Mesothelial cell of epicardium (in vitro differentiated cells): ENCODE results near the gene GMPPB. TPM values are rescaled to one million over a fixed set of nuclear protein-coding genes. Genes with fewer than 3 reads are reported as not detected.
A peak's percentile ranks its signal among the peaks of the same experiment; 100 is the strongest.

Experiments used
- DNase-seq, 2 experiments: peaks; one replicate each; pipeline ENCODE4 v3.0.0; 2021; ENCODE audit warnings: low spot score in 2 of 2; ENCODE audit not compliant: unreplicated experiment in 2 of 2
- H3K27ac Mint-ChIP-seq: 2 replicates; pipeline ENCODE4 v1.8.0; 2021; ENCODE audit warnings: mixed read lengths
- H3K27me3 Mint-ChIP-seq: 2 replicates; pipeline ENCODE4 v1.8.0; 2021; ENCODE audit warnings: low read depth, mixed read lengths
- H3K36me3 Mint-ChIP-seq: 2 replicates; pipeline ENCODE4 v1.8.0; 2021; ENCODE audit warnings: mixed read lengths
- H3K4me1 Mint-ChIP-seq: 2 replicates; pipeline ENCODE4 v1.8.0; 2021; ENCODE audit warnings: mixed read lengths
- H3K4me3 Mint-ChIP-seq: 2 replicates; pipeline ENCODE4 v1.8.0; 2021; ENCODE audit warnings: mild to moderate bottlenecking, moderate library complexity, mixed read lengths
- H3K9me3 Mint-ChIP-seq: 2 replicates; pipeline ENCODE4 v1.8.0; 2021; ENCODE audit warnings: mixed read lengths
- total RNA-seq: library from RNA; stranded (reverse); gene quantifications from 3 replicates; pipeline ENCODE4 v1.2.1, GENCODE V29; 2021
- TF ChIP-seq, protein P1 (sequence below): fragments of 200-600 bp; sonication (generic); IDR thresholded peaks from one replicate; pipeline ENCODE4 v1.5.0; 2021; ENCODE audit warnings: antibody characterized with exemption; ENCODE audit not compliant: unreplicated experiment

GMPPB gene
- 32.3 to 33.9 TPM (median 32.7 TPM) in 3 replicates for total RNA-seq

GRCh38 chr3:49723628-49724551 is at the start of gene GMPPB:
TSS of gene GMPPB (minus strand) at chr3:49723951. CDS start at chr3:49723726, 225 bp downstream.
- peak; percentile 89 to 92 for DNase-seq
- Mint-ChIP-seq H3K27ac (peak within 1 kb of the TSS; percentile 100), H3K4me1 (peaks cover 21% of the 10 kb centered on the region), H3K9me3 (no peaks in the 10 kb centered on the region), H3K27me3 (no peaks in the 10 kb centered on the region), H3K36me3 (no peaks in the 10 kb centered on the region), H3K4me3 (peak within 1 kb of the TSS; percentile 95)
- TF ChIP-seq, protein P1, sequence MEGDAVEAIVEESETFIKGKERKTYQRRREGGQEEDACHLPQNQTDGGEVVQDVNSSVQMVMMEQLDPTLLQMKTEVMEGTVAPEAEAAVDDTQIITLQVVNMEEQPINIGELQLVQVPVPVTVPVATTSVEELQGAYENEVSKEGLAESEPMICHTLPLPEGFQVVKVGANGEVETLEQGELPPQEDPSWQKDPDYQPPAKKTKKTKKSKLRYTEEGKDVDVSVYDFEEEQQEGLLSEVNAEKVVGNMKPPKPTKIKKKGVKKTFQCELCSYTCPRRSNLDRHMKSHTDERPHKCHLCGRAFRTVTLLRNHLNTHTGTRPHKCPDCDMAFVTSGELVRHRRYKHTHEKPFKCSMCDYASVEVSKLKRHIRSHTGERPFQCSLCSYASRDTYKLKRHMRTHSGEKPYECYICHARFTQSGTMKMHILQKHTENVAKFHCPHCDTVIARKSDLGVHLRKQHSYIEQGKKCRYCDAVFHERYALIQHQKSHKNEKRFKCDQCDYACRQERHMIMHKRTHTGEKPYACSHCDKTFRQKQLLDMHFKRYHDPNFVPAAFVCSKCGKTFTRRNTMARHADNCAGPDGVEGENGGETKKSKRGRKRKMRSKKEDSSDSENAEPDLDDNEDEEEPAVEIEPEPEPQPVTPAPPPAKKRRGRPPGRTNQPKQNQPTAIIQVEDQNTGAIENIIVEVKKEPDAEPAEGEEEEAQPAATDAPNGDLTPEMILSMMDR = no peak

DNA sequence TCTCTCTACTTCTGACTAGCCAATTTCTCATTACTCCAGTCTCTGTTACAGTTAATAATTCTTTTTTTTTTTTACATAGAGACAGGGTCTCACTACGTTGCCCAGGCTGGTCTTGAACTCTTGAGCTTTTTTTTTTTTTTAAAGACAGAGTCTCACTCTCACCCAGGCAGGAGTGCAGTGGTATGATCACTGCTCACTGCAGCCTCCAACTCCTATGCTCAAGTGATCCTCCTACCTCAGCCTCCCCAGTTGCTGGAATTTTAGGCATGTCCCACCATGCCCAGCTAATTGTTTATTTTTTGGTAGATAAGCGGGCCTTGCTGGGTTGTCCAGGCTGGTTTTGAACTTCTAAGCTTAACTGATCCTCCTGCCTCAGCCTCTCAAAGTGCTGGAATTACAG is 49.0 kb upstream of the GMPPB start:
- Mint-ChIP-seq H3K9me3 (no peaks in the 10 kb centered on the region), H3K36me3 (peaks cover 7% of the 10 kb centered on the region), H3K4me1 (no peaks in the 10 kb centered on the region), H3K27ac (no peak overlapping the region), H3K27me3 (no peaks in the 10 kb centered on the region), H3K4me3 (no peak overlapping the region)
- TF ChIP-seq, protein P1 = no peak
- DNase-seq = no peak

- DNase-seq = no peak
- TF ChIP-seq, protein P1 = no peak
- H3K27ac Mint-ChIP-seq = peak overlapping the region; percentile 43
- H3K36me3 Mint-ChIP-seq = peaks cover 4% of the 10 kb centered on the region
- no peak overlapping the region for H3K4me3 Mint-ChIP-seq
- no peaks in the 10 kb centered on the region for H3K4me1 Mint-ChIP-seq
- no peaks in the 10 kb centered on the region for H3K9me3 Mint-ChIP-seq
- no peaks in the 10 kb centered on the region for H3K27me3 Mint-ChIP-seq
Observed at GRCh38 chr3:49771340-49771938, 47.7 kb upstream of the GMPPB start.

DNA sequence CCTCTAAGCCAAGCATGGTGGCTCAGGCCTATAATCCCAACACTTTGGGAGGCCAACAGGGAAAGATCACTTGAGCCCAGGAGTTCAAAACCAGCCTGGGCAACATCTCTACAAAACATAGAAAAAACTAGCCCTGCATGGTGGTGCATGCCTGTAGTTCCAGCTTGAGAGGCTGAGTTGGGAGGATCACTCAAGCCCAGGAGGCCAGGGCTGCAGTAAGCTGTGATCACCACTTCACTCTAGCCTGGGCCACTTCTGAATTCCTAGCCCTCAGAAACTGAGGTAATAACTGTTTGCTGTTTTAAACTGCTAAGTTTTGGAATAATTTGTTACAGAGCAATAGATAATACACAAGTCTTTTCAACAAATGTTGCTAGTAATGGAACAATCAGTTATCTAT is 46.2 kb upstream of the GMPPB start:
- TF ChIP-seq, protein P1 = no peak
- Mint-ChIP-seq H3K4me3 (no peak overlapping the region), H3K4me1 (no peaks in the 10 kb centered on the region), H3K27me3 (no peaks in the 10 kb centered on the region), H3K9me3 (peaks cover 1% of the 10 kb centered on the region), H3K36me3 (peaks cover 8% of the 10 kb centered on the region), H3K27ac (peak overlapping the region; percentile 53)
- no peak for DNase-seq

GRCh38 chr3:49769286-49769915 is 45.6 kb upstream of the GMPPB start:
- Mint-ChIP-seq H3K27ac (peak overlapping the region; percentile 18), H3K9me3 (peaks cover 5% of the 10 kb centered on the region), H3K4me3 (no peak overlapping the region), H3K4me1 (no peaks in the 10 kb centered on the region), H3K27me3 (no peaks in the 10 kb centered on the region), H3K36me3 (peaks cover 13% of the 10 kb centered on the region)
- TF ChIP-seq, protein P1 = no peak
- DNase-seq = no peak
